Liver (tissue), 9 donors: ENCODE data around the gene BORCS5. TPM values are rescaled to one million over a fixed set of nuclear protein-coding genes. Genes with fewer than 3 reads are reported as not detected.

Experiments used
- DNase-seq: peaks from one replicate; pipeline ENCODE4 v3.0.0-alpha.2; 2017; ENCODE audit warnings: low spot score
- H3K27ac ChIP-seq, 2 donors: one replicate each; pipeline ENCODE4 v1.7.0; 2013; ENCODE audit warnings: inconsistent platforms in 2 of 2, low read length in 2 of 2, control low read depth in 1 of 2, low read depth in 1 of 2, mild to moderate bottlenecking in 1 of 2
- H3K27me3 ChIP-seq, 4 donors: one replicate each; pipeline versions ENCODE4 v1.6.1 to v1.7.0; 2013; ENCODE audit warnings: low read length in 3 of 4, inconsistent platforms in 1 of 4, mild to moderate bottlenecking in 1 of 4, moderate library complexity in 1 of 4; ENCODE audit not compliant: control insufficient read depth in 4 of 4, insufficient read depth in 4 of 4
- H3K36me3 ChIP-seq, 4 donors: one replicate each; pipeline versions ENCODE4 v1.6.1 to v1.7.0; 2013; ENCODE audit warnings: low read length in 3 of 4, mild to moderate bottlenecking in 3 of 4, low read depth in 1 of 4, moderate library complexity in 1 of 4; ENCODE audit not compliant: control insufficient read depth in 4 of 4, insufficient read depth in 3 of 4
- H3K4me1 ChIP-seq, 4 donors: one replicate each; pipeline versions ENCODE4 v1.6.1 to v1.7.0; 2013; ENCODE audit warnings: low read length in 3 of 4, mild to moderate bottlenecking in 3 of 4, moderate library complexity in 1 of 4; ENCODE audit not compliant: control insufficient read depth in 4 of 4, insufficient read depth in 4 of 4
- H3K4me3 ChIP-seq, 3 donors: one replicate each; pipeline versions ENCODE4 v1.6.1 to v1.7.0; 2013; ENCODE audit warnings: low read length in 3 of 3, control low read depth in 1 of 3, low read depth in 1 of 3, mild to moderate bottlenecking in 1 of 3
- H3K9ac ChIP-seq, 2 donors: one replicate each; pipeline ENCODE4 v1.7.0; 2013; ENCODE audit warnings: low read length in 2 of 2, mild to moderate bottlenecking in 2 of 2, moderate library complexity in 2 of 2, control low read depth in 1 of 2, low read depth in 1 of 2
- H3K9me3 ChIP-seq, 4 donors: one replicate each; pipeline versions ENCODE4 v1.6.1 to v1.7.0; 2013; ENCODE audit warnings: low read length in 3 of 4; ENCODE audit not compliant: control insufficient read depth in 4 of 4
- EGR1 ChIP-seq, 2 donors: IDR thresholded peaks; 2 replicates each; pipeline ENCODE4 v1.6.1; 2016 to 2018; ENCODE audit warnings: antibody characterized with exemption in 2 of 2, low read depth in 2 of 2
- FOXA1 ChIP-seq: IDR thresholded peaks from 2 replicates; pipeline ENCODE4 v1.6.1; 2016; ENCODE audit warnings: antibody characterized with exemption
- FOXA2 ChIP-seq: IDR thresholded peaks from 2 replicates; pipeline ENCODE4 v1.6.1; 2016; ENCODE audit warnings: antibody characterized with exemption
- GABPA ChIP-seq, 2 donors: IDR thresholded peaks in 1 of 2; conservative IDR thresholded peaks in 1 of 2; 2 replicates each; pipeline ENCODE4 v1.6.1; 2016; ENCODE audit warnings: antibody characterized with exemption in 2 of 2, mild to moderate bottlenecking in 1 of 2, moderate library complexity in 1 of 2
- HNF4A ChIP-seq, 2 donors: conservative IDR thresholded peaks; 2 replicates each; pipeline ENCODE4 v1.6.1; 2016; ENCODE audit warnings: antibody characterized with exemption in 2 of 2, mild to moderate bottlenecking in 2 of 2
- HNF4G ChIP-seq: IDR thresholded peaks from 2 replicates; pipeline ENCODE4 v1.6.1; 2016; ENCODE audit warnings: antibody characterized with exemption
- JUND ChIP-seq, 2 donors: IDR thresholded peaks; 2 replicates each; pipeline ENCODE4 v1.6.1; 2016; ENCODE audit warnings: antibody characterized with exemption in 2 of 2
- NR2F2 ChIP-seq: IDR thresholded peaks from 2 replicates; pipeline ENCODE4 v1.6.1; 2016; ENCODE audit warnings: antibody characterized with exemption
- RAD21 ChIP-seq, 2 donors: IDR thresholded peaks; 2 replicates each; pipeline ENCODE4 v1.6.1; 2016; ENCODE audit warnings: antibody characterized with exemption in 2 of 2, mild to moderate bottlenecking in 2 of 2
- RXRA ChIP-seq, 2 donors: IDR thresholded peaks; 2 replicates each; pipeline ENCODE4 v1.6.1; 2017 to 2018; ENCODE audit warnings: antibody characterized with exemption in 2 of 2, mild to moderate bottlenecking in 1 of 2
- SP1 ChIP-seq: IDR thresholded peaks from 2 replicates; pipeline ENCODE4 v1.6.1; 2018; ENCODE audit warnings: antibody characterized with exemption, mild to moderate bottlenecking
- TAF1 ChIP-seq: conservative IDR thresholded peaks from 2 replicates; pipeline ENCODE4 v1.6.1; 2016; ENCODE audit warnings: antibody characterized with exemption, mild to moderate bottlenecking
- WGBS: extraction: QIAGEN DNeasy Blood & Tissue Kit; methylation state at CpG from one replicate; pipeline ENCODE4 v1.1.7; 2013; 5-methylcytosine and 5-hydroxymethylcytosine counted together
- polyA plus RNA-seq, 2 donors: library from polyadenylated mRNA; stranded (reverse) in 1 of 2; unstranded in 1 of 2; fragments of 200-250 nt in 1 of 2; fragments of >200 nt in 1 of 2; fragmentation: Nextera tagmentation in 1 of 2; extraction: Ambion mirVana in 1 of 2; gene quantifications; one replicate each; pipeline versions ENCODE4 v1.2.1 to v1.2.3, GENCODE V29; 2013 to 2015
- total RNA-seq, 2 donors: library from RNA; depleted of rRNA; stranded (reverse); fragments of >200 nt; gene quantifications; one replicate each; pipeline ENCODE4 v1.2.3, GENCODE V29; 2014
- TF ChIP-seq, protein P1 (sequence below): IDR thresholded peaks from 2 replicates; pipeline ENCODE4 v1.6.1; 2016; ENCODE audit warnings: antibody characterized with exemption
- TF ChIP-seq, protein P2 (sequence below): IDR thresholded peaks from 2 replicates; pipeline ENCODE4 v1.6.1; 2016; ENCODE audit warnings: antibody characterized with exemption
- TF ChIP-seq, protein P3 (sequence below): IDR thresholded peaks from 2 replicates; pipeline ENCODE4 v1.6.1; 2016; ENCODE audit warnings: antibody characterized with exemption
- donor health status: healthy.
- donor health status: healthy.
- donor health status: healthy.
- donor health status: healthy.
- donor health status: healthy.

Gene BORCS5
- total and polyA plus RNA-seq, 4 donors, result 4.5 to 11.4 (median 8.1) TPM

DNA sequence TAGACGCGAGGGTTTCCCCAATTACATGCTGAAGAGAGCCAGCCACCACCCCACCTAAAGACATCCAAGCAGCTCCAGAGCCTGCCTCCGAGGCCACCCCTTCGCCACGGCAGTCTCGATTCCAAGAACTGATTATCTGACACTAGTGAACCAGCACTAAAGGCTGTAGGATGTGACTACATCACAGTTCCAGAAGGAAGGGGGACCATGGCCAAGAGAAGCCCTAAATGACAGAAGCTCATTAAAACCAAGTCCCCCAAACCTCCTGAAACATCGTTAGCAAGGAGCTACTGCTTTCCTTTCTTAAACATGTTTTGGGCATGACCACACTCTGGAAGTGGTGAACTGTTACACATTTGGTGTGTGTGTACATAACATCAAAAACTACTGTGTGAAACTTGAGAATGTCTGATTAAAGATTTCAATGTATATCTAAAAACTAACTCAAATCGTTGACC, 117.6 kb downstream of the BORCS5 start:
- no peak overlapping the region for H3K4me3 ChIP-seq
- 82% methylated on average over 8 of the region's 8 CpGs for WGBS
- H3K36me3 ChIP-seq, result peaks cover 8 to 41% (median 24%) of the 10 kb centered on the region in 4 donors
- no peaks in the 10 kb centered on the region for H3K4me1 ChIP-seq
- H3K9me3 ChIP-seq, result no peaks in the 10 kb centered on the region
- no peak for TF ChIP-seq RAD21 (IDR thresholded peaks at IDR 0.05)
- no peak for TF ChIP-seq HNF4A (conservative IDR thresholded peaks at IDR 0.05)
- TF ChIP-seq FOXA1, result no peak
- no peak for TF ChIP-seq EGR1 (IDR thresholded peaks at IDR 0.05; ENCODE audit: low read depth in 2 of 2)
- TF ChIP-seq RXRA (IDR thresholded peaks at IDR 0.05), result no peak
- TF ChIP-seq GABPA (IDR thresholded peaks at IDR 0.05 in 1 of 2, conservative IDR thresholded peaks at IDR 0.05 in 1 of 2), result no peak
- no peak for TF ChIP-seq SP1
- TF ChIP-seq JUND (IDR thresholded peaks at IDR 0.05), result no peak
- TF ChIP-seq, protein P1, sequence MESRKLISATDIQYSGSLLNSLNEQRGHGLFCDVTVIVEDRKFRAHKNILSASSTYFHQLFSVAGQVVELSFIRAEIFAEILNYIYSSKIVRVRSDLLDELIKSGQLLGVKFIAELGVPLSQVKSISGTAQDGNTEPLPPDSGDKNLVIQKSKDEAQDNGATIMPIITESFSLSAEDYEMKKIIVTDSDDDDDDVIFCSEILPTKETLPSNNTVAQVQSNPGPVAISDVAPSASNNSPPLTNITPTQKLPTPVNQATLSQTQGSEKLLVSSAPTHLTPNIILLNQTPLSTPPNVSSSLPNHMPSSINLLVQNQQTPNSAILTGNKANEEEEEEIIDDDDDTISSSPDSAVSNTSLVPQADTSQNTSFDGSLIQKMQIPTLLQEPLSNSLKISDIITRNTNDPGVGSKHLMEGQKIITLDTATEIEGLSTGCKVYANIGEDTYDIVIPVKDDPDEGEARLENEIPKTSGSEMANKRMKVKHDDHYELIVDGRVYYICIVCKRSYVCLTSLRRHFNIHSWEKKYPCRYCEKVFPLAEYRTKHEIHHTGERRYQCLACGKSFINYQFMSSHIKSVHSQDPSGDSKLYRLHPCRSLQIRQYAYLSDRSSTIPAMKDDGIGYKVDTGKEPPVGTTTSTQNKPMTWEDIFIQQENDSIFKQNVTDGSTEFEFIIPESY, result no peak
- TF ChIP-seq, protein P2, sequence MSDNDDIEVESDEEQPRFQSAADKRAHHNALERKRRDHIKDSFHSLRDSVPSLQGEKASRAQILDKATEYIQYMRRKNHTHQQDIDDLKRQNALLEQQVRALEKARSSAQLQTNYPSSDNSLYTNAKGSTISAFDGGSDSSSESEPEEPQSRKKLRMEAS, result no peak
- TF ChIP-seq, protein P3, sequence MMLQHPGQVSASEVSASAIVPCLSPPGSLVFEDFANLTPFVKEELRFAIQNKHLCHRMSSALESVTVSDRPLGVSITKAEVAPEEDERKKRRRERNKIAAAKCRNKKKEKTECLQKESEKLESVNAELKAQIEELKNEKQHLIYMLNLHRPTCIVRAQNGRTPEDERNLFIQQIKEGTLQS, result no peak
- no peak for TF ChIP-seq TAF1
- TF ChIP-seq HNF4G, result no peak
- peak overlapping the region in 1 of 2 donors; percentile 19 for H3K27ac ChIP-seq
- no peak overlapping the region for H3K9ac ChIP-seq
- no peak for DNase-seq
- H3K27me3 ChIP-seq, result no peaks in the 10 kb centered on the region

DNA sequence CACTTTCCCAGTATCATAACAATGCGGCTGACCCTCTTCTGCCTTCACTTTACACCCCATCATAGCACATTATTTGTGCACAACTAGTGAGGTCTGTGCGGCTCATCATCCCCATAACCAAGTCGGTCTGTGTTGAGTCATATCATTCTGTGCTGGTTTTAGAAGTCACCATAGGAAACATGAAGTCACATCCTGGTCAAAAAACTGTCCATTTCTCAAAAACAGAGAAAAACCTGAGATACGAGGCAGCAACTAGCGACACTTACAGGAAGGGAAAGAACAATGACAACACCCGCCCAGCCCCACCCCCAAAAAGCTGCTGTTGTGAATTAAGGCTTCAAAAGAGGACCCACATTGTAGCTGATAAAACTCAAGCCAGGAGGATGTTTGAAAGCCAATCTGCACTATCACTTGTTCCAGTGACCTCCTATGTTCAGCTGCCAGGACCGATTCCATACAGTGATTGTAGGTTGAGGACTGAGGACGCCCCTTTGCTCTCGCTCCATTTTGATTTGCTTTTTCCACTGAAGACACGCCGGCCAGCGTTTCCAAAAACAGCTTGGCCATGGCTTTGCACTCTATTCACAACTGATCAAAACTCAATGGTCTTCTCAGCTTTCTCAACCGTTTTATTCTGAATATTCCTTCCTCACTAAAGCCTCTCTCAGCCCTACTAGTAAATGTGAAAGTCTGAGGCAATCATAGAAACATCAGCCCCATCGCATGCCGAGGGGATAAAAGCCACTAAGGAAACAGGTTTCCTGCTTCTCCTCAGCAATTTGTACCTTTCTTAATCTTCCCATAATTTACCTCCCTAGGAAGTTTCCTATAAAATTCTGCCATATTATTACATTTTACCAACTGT, 118.3 kb downstream of the BORCS5 start:
- no peak for DNase-seq
- Histone ChIP-seq H3K9me3 (no peaks in the 10 kb centered on the region), H3K27me3 (no peaks in the 10 kb centered on the region), H3K9ac (no peak overlapping the region), H3K36me3 (peaks cover 8 to 48% (median 30%) of the 10 kb centered on the region in 4 donors), H3K27ac (peak overlapping the region; percentile 23 to 33), H3K4me3 (no peak overlapping the region), H3K4me1 (no peaks in the 10 kb centered on the region)
- no peak for TF ChIP-seq FOXA1
- TF ChIP-seq EGR1 (IDR thresholded peaks at IDR 0.05; ENCODE audit: low read depth in 2 of 2), result no peak
- TF ChIP-seq GABPA (IDR thresholded peaks at IDR 0.05 in 1 of 2, conservative IDR thresholded peaks at IDR 0.05 in 1 of 2), result peak in 1 of 2 donors; percentile 21
- TF ChIP-seq NR2F2, result no peak
- WGBS, result 83% methylated on average over 15 of the region's 15 CpGs

DNA sequence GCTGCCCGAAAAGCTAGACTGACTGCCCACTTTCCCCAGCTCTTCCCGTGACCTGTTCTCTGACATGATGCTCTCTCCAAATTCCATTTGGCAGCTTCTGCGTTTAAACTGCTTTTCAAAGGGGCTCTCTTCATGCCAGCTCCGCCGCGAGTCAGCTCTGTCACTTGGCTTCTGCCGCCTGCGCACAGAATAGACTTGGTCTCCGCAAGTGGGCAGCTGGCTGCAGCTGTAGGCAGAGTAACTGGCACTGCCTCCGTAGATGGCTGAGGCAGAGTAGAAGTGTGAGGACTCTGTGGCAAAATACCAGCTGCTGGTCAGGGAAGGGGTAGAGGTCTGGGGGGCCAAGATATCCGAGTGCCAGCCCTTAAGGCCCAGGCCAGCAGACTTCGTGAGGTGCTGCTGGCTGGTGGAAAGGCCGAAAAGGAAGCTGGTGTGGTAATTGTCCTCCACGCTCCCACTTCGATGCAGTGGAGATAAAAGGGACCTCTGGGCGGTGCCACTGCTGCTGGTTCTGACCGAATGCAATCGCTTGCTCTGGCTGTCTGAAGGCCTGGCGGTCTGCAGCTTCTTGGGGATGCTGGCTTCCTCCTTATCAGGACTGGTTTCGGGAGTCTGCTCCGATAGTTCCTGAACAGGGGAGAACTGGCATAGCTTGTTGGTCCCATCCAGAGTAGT, 120.1 kb downstream of the BORCS5 start:
- Histone ChIP-seq H3K9me3 (no peaks in the 10 kb centered on the region), H3K9ac (no peak overlapping the region), H3K4me3 (no peak overlapping the region), H3K4me1 (no peaks in the 10 kb centered on the region), H3K36me3 (peaks cover 8 to 56% (median 40%) of the 10 kb centered on the region in 4 donors), H3K27ac (no peak overlapping the region), H3K27me3 (no peaks in the 10 kb centered on the region)
- WGBS, result 94% methylated on average over 21 of the region's 21 CpGs
- DNase-seq, result no peak
- no peak for TF ChIP-seq FOXA2
- TF ChIP-seq HNF4G, result no peak
- no peak for TF ChIP-seq JUND (IDR thresholded peaks at IDR 0.05)
- TF ChIP-seq TAF1, result no peak
